GM10266 (cell line): Measurements from ENCODE around the gene NRG2.

Source experiments
- DNase-seq: peaks from one replicate; pipeline ENCODE4 v3.0.0; 2012; ENCODE audit errors: extremely low spot score
- TF ChIP-seq, protein P1 (sequence below): IDR thresholded peaks from 2 replicates; pipeline ENCODE4 v1.5.1; 2012; ENCODE audit warnings: mild to moderate bottlenecking, low read depth; ENCODE audit not compliant: control insufficient read depth, insufficient read depth; ENCODE audit errors: missing control alignments

NRG2 gene

DNA sequence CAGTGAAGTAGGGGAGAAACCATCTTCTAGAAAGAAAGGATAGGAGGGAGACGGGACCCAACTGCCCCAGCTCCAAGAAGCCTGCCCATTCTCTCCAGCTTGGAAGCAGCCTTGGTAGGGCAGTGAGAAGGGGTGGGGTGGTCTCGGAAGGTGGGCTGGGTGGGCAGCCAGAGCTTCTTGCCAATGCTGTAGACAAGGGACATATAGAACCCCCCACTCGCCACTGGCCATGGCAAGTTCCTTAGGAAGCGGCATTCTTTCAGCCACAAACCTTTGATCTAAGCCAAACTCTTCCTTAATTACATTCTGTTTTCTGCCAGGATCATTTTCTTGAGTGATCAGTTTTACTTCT is 157.3 kb downstream of the NRG2 start:
- TF ChIP-seq, protein P1, sequence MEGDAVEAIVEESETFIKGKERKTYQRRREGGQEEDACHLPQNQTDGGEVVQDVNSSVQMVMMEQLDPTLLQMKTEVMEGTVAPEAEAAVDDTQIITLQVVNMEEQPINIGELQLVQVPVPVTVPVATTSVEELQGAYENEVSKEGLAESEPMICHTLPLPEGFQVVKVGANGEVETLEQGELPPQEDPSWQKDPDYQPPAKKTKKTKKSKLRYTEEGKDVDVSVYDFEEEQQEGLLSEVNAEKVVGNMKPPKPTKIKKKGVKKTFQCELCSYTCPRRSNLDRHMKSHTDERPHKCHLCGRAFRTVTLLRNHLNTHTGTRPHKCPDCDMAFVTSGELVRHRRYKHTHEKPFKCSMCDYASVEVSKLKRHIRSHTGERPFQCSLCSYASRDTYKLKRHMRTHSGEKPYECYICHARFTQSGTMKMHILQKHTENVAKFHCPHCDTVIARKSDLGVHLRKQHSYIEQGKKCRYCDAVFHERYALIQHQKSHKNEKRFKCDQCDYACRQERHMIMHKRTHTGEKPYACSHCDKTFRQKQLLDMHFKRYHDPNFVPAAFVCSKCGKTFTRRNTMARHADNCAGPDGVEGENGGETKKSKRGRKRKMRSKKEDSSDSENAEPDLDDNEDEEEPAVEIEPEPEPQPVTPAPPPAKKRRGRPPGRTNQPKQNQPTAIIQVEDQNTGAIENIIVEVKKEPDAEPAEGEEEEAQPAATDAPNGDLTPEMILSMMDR, result no peak
- DNase-seq, result no peak

GRCh38 chr5:139885172-139885856 is 157.8 kb downstream of the NRG2 start:
- DNase-seq, result no peak
- TF ChIP-seq, protein P1, result no peak

GRCh38 chr5:139884734-139885133 is 158.4 kb downstream of the NRG2 start:
- TF ChIP-seq, protein P1, result no peak
- DNase-seq, result no peak

DNA sequence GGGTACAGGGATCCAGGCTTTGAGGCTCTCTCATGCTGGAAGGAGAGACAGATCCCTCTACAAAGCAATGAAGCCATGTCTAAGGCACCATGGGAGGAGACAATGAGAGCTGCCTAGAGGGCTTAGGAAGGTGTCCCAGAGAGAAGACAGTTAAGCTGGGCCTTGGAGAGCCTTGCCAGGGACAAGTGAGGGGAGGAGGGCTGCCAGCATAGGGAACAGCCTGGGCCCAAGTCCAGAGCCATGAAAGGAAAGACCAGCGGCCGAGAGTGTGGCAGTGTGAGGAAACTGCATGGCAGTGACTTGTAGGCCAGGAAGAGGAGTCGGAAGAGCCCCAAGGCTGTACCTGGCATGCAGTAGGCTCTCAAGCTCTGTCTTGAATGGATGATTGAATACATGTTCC is 159.0 kb downstream of the NRG2 start:
- TF ChIP-seq, protein P1, result no peak
- no peak for DNase-seq

DNA sequence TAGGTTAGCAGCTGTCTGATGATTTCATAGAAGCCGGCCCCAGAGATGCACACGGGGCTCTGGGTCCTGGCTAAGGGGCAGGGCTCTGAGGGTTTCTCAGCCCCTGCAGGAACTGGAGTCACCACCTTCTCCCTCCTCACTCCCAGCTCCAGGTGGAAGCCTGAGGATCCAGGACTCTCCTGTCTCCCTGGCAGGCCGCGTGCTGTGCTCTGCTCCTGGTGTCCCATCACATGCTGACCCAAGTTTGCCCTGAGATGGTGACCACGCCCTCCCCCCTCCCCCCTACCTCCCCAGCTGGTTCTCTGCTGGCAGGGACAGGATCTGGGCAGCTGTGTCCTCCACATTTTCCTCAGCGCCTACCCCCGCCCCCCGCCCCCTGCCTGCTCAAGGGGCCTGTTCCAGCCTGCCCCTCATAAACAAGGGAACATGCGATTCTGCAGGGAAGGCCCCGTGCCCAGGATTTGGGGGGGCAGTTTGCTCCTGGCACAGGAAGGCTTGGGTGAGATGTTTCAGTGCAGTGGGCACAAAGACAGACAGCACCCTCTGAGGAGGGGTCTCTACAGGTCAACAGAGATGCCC is 160.0 kb downstream of the NRG2 start:
- DNase-seq, result no peak
- TF ChIP-seq, protein P1, result no peak

DNA sequence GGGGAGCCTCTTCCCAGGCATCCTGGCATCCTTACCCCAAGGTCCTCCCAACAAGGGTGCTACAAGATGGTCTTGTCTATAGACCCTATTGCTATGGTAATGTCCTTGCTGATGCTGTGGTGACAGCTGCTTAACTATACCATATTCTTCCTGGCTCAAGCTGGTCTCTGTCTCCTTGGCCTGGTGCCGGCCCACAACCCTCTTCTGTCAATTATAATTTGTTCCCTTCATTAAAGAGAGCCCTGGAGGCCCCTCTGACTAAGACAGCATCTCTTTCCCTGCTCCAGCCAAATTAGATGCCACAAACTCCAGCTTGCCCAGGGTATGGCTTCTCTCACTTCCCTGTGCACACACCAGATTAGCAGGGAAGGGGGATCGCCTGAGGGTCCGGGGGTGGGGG is 160.8 kb downstream of the NRG2 start:
- DNase-seq, result no peak
- TF ChIP-seq, protein P1, result no peak

GRCh38 chr5:139881143-139881733 is 161.9 kb downstream of the NRG2 start:
- TF ChIP-seq, protein P1, result no peak
- DNase-seq, result no peak
